ENCODE measurements around the gene APOA4.
"Not testable (repeated sequence)": the region's sequence is repeated elsewhere in the genome, so short reads cannot be mapped to it uniquely, and the experiment has no call there.

The APOA4 gene

GRCh38 chr11:116847612-116848011 is 24.5 kb upstream of the APOA4 start:
- DNase-seq, result no peak

DNA sequence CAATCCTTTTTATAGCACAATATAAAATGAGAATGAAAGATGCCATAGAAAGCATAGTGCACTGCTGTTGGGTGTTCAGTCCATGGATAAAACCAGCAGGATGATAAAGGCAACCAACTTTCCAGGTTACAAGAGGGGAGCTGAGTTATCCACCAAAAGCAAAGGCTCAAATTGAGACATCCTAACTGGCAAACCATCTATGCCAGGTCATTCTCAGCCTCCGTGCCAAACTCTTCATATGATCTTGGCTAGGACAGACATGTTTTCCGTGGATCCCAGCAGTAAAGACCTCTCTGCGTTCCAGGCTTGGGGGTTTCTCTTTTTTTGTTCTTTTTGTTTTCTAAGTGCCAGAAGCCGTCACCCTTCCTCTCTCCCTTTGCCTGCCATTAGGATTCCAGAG is 21.6 kb upstream of the APOA4 start:
- DNase-seq, result no peak

DNA sequence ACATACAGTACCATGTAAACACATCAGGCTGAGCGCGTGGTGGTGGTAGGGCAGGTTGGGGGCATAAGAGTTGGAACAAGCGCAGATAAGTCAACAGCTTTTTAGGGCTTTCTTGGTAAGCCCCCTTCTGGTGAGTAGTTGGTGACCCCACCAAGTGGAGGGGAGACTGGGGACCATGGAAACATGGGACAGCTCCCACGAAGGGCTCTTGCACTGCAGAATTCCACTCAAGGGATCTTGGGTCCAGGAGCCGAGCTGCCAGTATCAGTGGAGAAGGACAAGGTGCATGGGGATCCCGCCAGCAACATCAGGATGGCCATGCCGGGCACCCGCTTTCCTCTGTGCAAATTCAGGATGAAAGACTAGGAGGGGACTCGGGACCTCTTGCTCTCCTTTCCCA is 20.6 kb upstream of the APOA4 start:
- no peak for DNase-seq

DNA sequence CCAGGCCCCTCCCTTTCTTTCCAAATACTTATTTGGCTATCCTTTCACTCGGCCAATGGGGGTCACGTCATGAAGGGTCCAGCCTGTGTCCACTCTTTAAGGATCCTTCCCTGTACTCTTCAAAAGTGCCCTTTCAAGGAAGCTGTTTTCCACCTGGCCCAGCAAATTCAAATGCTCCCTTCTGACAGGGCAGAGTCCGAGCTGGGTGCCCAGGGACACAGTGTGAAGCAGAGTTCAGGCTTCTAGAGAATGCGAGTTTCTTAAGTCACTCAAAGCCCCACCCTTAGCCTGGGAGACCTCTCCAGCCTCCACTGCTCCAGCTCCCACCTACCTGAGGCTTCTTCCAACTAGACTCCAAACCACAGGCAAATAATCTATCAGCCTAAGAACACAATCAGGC is 19.8 kb upstream of the APOA4 start:
- DNase-seq, result no peak

- no peak for DNase-seq
These were observed 19.0 kb upstream of the APOA4 start for GRCh38 chr11:116842117-116842516.

DNA sequence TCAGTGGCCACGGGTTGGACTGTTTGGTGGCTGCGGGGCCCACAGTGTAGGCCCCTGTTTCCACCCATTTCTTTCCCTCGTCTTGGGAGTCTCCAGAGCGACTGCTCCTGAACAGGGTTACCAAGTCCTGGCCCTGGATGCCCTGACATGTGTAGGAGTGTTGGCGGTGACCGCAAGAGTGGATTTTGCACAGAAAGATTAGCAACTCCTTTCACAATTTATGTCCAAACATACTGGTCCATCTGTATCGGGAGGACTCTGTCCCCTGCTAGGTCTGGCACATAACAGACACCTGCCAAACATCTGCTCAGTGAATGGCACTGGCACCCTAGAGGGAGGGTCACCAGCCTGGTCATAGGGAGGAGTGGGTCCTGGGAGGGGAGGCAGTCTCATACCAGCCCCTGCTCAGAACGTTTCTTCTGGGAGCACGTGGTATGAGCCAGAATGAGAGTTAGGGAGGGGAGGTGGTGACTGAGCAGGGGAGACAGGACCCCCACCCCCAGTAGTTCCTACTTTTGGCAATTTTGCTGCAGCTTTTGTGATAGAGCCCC is 17.7 kb upstream of the APOA4 start:
- no peak for DNase-seq

DNA sequence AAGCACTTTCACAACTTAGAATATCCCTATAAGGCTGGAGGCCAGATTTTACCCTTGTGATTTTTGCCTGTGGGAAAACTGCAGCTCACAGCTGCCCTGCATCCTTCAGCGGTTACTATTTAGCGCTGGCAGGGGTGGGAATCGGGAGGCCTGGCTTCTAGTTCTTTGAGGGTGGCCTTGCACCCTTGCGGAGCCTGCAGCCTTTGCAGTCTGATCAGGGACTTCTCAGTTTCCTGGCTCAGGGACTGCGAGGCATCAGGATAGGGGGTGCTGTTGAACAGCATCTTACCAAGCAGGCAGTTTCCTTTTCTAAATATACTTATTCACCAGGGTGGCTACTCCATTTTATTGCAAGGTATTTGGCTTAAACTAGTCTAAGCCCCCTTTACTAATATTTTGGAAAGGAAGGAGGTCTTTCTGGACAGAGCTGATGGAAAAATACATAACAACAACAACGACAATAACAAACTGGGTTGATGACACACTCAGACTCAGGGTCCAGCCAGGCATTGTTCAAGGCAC is 17.2 kb upstream of the APOA4 start:
- no peak for DNase-seq

GRCh38 chr11:116838321-116839084 is 15.4 kb upstream of the APOA4 start:
- no peak for DNase-seq

DNA sequence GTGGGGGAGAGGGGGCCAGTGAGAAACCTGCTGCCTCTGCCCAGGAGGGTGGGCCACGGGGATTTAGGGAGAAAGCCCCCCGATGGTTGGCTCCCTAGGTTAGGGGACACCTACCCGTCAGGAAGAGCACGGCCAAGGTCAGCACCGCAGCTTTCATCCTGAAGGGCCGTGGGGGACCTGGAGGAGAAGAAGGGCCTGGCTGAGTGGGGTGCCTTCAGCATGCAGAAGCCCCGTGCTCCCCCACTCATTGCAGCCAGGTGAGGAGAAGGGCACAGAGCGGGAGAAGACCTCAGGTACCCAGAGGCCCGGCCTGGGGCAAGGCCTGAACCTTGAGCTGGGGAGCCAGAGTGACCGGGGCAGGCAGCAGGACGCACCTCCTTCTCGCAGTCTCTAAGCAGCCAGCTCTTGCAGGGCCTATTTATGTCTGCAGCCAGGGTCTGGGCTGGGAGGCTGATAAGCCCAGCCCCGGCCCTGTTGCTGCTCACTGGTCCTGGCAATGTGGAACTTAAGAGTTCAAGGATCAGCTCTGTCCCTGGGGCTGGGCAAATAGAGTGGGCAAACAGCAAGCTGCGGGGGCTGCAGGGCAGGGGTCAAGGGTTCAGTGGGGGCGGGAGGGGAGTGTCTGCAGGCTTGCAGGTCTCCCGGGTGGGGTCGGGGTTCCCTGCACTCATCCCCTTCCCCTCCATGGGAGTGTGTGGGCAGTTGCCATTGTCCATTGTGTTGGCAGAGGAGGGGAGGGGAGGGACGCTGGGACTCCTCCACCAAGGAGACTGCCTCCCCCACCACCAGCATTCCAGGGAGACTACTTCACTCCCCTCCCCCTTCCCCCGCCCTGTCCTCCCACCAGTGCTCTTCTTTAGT is 14.4 kb upstream of the APOA4 start, which contains the start of gene APOA1:
APOA1 (minus strand) TSS at position 392 of the 861 bp plus-strand sequence; CDS start at position 157, 235 bp downstream.
- DNase-seq, result no peak

GRCh38 chr11:116836632-116836991 is 13.5 kb upstream of the APOA4 start:
- no peak for DNase-seq

GRCh38 chr11:116835791-116836631 is 12.9 kb upstream of the APOA4 start:
- DNase-seq, result peak; percentile 80

GRCh38 chr11:116835042-116835772 is 12.1 kb upstream of the APOA4 start:
- no peak for DNase-seq

DNA sequence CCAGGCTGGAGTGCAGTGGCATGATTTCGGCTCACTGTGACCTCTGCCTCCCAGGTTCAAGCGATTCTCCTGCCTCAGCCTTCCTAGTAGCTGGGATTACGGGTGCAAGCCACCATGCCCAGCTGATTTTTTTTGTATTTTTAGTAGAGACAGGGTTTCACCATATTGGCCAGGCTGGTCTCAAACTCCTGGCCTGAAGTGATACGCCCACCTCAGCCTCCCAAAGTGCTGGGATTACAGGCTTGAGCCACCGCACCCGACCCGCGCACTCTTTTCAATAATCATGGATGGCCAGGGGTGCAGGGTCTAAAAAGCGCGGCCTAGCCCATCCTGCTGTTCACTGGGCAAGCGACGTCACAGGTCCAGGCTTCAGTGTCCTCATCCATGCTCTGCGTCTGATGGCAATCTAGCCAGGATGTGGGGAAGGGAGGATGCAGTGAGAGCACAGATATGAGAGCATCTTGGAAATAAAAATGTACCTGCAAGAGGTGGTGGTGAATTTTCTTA is 11.5 kb upstream of the APOA4 start:
- not testable (repeated sequence) for DNase-seq

- DNase-seq, result no peak
These were observed 10.9 kb upstream of the APOA4 start for GRCh38 chr11:116833816-116834534.

DNA sequence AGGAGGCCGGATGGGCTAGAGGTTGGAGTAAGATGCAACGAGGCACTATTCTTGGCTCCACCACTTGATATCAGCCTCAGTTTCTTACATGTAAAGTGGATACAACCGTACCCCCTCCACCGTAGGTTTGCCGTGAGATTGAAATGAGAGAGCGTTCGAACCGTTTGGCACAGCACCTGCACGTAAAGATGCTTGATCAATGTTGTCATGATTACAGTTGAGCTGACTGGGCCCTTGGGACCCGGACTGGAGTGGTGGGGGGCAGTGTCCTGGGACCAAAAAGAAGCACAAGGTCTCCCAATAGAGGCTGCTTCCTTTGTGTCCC is 10.3 kb upstream of the APOA4 start:
- DNase-seq, result no peak

GRCh38 chr11:116832350-116833290 is 9.5 kb upstream of the APOA4 start:
- no peak for DNase-seq

GRCh38 chr11:116831790-116832349 is 8.8 kb upstream of the APOA4 start:
- DNase-seq, result no peak

- no peak for DNase-seq
These were observed 7.2 kb upstream of the APOA4 start for GRCh38 chr11:116830184-116830912.

Data from CD4-positive, alpha-beta T cell treated with Interleukin-4 for 4 hours (primary cell).